NCI-H2029 (cell line): ENCODE results near the gene RANBP9.

Experiments used
- DNase-seq: peaks from one replicate; lab custom pipeline; 2025; lab: John Stamatoyannopoulos, UW

The RANBP9 gene

DNA sequence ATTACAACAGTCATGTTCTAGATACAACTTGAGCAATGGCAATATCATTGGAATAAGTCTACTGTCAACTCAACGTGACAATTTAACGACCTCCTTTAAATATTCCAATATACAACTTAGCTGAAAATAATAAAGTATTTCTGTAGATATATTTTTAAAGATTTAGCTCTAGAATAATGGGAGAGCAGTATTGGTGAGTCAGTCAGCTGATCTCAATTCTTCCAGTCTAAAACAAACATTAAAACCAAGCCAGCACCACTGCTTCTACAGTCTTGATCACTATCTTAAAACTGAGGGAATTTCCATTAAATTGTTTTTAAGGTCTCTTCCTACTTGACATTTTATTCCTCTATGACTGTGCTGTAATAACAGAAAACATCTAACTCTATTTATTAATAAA is 58.3 kb downstream of the RANBP9 start:
- DNase-seq: no peak

- no peak for DNase-seq
Observed at GRCh38 chr6:13649393-13649792, 62.2 kb downstream of the RANBP9 start.

DNA sequence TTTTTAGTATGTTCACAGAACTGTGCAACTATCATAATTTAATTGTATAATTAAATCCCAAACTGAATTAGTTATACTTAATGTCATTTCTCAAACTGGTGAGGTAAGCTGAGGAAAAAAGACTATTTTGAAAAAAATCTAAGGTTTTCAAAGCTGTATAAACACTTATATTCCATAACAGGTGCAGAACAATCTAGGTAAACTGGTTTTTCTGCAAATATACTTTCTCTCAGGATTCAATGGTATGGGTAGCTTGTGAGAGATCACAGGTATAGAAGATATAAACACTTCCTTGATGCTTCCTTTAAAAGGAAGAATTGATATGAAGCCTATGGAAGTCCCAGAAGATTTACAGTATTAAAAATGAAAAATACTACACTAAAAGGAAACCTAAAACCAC is 62.8 kb downstream of the RANBP9 start:
- DNase-seq: peak; percentile 41

- DNase-seq: no peak
Observed at GRCh38 chr6:13643125-13643524, 68.5 kb downstream of the RANBP9 start.

GRCh38 chr6:13641315-13641714 is 70.3 kb downstream of the RANBP9 start:
- DNase-seq: no peak

GRCh38 chr6:13638626-13639025 is 73.0 kb downstream of the RANBP9 start:
- DNase-seq: no peak

GRCh38 chr6:13638014-13638413 is 73.6 kb downstream of the RANBP9 start:
- DNase-seq: no peak

DNA sequence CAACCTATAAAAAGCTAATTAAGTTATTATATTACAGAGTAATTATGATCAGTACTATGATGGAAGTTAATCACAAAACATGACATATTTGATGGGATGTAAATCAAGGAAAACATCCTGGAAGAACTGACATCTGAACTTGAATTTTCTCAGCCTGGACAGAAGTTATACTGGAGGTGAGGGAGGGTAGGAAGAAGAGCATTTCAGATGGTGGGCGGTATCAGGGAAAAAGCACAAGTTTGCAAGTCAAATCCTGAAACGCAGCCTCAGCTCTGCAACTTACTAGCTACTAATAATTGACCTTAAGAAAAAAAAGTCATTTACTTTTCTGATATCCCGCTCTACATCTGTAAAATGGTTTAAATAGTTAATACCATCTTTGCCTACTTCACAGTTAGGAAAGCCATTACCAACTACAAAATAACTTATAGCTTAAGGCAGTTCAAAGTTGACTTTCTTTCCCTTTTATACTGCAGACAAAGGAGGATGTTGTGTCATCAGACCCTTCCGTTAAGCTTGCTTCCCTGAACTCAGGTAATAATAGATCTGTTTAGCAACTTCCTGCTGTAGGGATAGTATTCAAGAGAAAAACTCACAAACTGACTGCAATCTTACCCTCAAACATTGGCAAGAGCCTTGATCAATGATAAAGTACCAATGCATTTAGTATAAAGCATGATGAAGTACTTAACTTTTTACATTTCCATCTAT is 75.5 kb downstream of the RANBP9 start:
- DNase-seq: no peak

DNA sequence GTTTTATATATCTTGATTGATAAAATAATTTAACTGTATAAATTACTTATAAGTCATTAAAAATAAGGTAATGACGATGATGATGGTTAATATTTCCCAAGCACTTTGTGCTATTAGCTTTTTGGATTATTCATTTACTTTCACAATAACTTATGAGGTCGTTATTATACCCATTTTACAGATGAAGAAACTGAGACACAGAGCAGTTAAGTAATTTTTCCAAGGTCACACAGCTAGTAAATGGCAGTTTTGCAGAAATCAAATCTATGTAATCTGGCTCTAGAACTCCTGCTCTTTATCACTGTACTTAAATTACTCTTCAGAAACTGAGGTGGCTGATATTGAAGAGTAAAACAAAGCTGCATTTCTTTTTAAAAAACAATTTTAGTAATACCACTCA is 78.3 kb downstream of the RANBP9 start:
- DNase-seq: no peak

DNA sequence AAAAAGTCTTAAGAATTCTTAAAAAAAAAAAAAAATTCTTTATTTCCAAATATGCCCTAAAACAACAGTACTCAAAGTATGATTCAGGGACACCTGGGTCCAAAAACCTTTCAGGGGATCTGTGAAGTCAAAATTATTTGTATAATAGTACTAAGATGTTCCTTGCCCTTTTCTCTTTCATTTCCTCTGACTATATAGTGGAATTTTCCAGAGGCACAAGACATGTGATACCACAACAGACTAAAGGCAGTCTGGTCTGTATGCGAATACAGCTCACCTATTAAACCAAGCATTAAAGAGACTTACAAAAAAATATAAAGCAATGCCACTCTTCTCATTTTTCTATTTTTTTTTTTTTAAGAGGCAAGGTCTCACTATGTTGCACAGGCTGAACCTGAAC is 81.1 kb downstream of the RANBP9 start:
- no peak for DNase-seq

DNA sequence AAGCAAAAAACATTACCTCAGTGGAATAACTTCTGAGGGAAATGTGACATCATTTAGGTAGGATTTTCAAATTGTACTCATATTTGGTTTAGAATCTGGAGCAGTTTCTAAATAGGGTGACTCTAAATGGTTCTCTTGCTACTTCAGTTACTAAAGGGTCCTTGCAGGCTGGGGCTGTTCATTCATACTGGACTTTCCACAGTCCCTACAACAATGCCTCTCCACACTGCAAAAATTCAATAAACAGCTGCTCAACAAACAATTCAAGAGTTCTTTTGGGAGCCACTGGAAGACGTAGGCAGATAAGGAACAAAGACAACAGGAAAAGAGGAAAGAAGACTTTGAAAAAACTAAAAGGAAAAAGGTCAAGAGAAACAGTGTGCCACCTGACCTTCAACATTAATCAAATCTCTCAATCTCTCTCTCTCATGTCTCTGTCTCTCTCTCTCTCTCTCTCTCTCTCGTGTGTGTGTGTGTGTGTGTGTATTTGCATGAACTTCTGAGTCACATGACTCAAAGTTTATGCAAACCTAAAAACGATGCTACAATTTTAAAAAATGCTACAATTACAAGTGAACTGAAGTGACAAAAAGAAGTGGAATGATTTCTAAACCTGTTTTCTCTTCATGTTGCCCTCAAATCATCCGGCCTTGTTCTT is 82.0 kb downstream of the RANBP9 start:
- DNase-seq: no peak

DNA sequence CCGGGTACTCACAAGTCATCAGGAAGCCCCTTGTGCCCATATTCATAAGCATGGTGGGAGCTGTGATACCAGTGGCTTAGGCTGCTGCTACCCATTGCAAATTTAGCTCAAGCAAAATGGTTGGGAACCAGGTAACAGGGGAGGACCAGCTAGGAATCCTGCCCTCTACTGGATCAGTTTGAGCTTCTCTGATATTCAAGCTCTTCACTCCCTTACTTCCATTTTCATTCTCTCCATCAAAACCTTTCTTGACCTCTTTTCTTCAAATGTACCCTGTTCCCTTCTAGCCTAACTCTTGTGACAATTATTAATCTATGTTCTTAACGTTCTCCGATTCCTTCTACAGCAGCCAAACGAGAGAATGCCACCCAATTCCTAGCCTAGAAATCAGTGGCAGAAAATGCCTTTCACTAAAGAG is 86.8 kb downstream of the RANBP9 start:
- DNase-seq: peak; percentile 41

DNA sequence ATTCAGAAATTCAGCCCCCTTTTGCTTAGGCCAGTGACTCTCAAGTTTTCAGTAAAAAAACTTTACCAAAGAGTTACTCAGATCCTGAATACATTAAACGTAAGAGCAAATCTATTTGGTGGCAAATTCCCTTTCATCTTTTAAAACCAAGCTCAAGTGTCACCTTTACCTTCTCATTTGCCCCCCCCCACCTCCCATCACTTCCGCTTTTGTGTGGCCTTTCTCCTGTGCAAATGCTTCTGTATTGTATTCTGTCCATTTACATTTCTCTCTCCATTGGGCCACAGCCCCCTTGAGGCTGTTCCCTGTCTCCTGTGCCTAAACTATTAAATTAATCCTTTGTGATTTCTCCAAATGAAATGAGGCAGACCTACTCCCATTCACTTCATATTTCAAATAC is 94.6 kb downstream of the RANBP9 start:
- no peak for DNase-seq

DNA sequence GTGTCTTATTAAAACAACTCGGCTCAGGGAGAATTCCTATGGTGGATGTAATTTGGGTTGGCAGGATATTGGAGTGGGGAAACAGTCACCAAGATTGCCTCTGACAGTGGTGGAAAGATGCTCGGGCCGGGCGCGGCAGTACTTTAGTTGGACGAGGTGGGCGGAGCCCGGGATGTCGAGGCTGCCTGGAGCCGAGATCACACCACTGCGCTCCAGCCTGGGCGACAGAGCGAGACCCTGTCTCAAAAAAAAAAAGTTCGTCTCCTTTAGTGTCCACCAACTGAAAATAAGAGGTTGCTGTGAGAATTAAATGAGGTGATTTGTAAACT is 95.9 kb downstream of the RANBP9 start:
- peak; percentile 40 for DNase-seq

DNA sequence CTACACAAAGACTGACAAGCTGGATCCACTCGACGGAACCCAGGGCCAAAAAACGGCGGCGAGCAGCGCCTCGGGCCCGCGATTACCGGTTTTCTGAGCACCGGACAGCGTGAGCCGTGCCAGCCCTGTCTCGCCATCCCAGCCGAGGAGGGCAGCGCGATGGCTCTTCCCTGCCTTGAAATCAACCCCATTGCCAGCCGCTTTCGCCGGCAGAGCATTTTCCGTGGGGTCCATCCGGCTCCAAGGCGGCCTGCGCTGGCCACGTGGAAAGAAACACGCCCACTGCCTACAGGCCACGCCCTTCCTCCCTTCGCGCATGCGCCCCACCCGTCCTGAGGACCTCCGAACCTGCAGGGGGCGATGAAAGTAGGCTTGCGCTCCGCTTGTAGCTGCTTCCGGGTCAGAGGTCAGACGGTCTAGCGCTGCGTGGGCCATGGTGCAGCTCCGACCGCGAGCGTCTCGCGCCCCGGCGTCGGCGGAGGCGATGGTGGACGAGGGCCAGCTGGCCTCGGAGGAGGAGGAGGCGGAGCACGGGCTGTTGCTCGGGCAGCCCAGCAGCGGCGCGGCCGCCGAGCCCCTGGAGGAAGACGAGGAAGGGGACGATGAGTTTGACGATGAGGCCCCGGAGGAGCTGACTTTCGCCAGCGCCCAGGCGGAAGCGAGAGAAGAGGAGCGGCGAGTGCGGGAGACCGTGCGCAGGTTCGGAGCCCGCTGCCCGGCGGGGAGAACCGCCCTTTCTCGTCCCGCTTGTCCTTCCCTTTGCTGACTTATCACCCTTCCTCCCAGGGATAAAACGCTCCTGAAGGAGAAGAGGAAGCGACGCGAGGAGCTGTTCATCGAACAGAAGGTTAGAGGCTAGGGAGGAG is 96.5 kb downstream of the RANBP9 start, which contains the start of gene NOL7:
Gene NOL7 (plus strand): TSS at position 410 of the 866 bp plus-strand sequence. CDS start 24 bp downstream, at position 434.
- DNase-seq: peak; percentile 99

- DNase-seq: peak; percentile 74
Observed at GRCh38 chr6:13614126-13614925, 97.3 kb downstream of the RANBP9 start.

- no peak for DNase-seq
Observed at GRCh38 chr6:13613029-13613594, 98.5 kb downstream of the RANBP9 start.

- DNase-seq: no peak
Observed at GRCh38 chr6:13611715-13612114, 99.9 kb downstream of the RANBP9 start.

DNA sequence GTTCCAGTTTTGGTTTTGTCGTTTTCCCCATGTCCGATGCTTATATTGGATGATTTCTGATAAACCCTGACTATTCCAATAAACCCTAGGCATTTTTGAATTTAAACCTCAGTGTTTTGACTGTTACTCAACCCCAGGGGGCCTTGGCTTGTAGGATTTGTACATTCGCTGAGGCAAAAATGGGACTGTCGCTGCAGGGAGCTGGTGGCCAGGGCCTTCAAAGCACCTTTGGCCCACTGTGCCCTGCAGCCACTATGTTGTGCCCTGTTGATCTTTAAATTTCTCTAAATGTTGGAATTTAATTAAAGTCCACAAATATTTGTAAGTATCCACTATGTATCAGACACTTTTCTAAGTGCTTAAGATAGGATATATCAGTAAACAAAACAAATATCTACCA is 106.0 kb downstream of the RANBP9 start:
- DNase-seq: no peak

DNA sequence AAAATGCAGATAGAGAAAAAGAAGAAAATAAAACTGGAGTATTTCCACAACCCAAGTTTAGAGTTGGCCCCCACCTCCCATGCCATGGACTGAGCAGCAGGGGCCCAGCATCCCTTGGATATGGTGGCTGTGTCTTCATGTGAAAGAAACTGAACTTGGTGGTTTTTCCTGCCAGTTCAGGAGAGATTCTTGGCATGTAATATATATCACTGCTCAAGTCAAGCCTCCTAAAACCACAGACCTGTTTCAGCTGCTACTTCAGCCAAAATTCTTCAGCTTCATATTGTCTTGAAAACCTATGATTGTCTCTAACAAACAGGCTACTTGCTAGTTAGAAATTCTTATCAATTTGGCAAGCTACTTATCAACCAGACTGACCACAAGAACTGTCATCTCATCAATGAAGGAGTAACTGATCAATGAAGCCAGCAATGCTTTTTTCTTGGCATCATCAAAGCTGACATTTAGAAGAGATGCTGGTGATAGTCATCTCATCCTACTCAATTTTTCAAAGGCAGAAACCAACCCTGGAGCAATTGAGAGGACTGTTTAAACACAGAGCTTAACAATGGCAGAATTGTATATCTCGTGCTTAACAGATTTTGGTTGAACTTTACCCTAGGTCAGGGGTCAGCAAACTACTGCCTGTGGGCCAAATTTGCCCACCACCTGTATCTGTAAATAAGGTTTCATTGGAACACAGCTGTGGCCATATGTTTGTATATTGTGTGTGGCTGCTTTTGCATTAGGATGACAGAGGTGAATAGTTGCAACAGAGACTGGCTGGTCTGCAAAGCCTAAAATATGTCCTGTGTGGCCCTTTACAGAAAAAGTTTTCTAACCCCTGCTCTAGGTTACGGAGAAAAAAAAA is 106.9 kb downstream of the RANBP9 start:
- DNase-seq: no peak

DNA sequence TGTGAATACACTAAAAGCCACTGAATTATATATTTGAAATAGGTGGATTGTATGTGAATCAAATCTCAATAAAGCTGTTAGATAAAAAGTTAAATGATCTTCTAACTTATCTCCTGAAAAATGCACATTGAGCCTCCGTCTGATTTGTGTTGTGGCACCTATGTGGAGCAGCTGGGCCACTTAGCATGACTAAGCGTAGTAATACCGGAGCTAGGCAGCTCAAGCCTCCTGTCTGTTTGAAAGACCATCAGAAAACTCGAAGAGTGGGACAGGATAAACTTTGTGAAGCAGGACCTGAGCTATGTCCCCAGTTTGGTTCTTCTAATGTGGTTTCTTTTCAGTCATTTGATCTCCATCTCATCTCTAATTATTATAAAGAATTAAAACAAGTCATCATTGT is 107.5 kb downstream of the RANBP9 start:
- no peak for DNase-seq
